ENCODE data around the gene FIBCD1.

Gene FIBCD1

DNA sequence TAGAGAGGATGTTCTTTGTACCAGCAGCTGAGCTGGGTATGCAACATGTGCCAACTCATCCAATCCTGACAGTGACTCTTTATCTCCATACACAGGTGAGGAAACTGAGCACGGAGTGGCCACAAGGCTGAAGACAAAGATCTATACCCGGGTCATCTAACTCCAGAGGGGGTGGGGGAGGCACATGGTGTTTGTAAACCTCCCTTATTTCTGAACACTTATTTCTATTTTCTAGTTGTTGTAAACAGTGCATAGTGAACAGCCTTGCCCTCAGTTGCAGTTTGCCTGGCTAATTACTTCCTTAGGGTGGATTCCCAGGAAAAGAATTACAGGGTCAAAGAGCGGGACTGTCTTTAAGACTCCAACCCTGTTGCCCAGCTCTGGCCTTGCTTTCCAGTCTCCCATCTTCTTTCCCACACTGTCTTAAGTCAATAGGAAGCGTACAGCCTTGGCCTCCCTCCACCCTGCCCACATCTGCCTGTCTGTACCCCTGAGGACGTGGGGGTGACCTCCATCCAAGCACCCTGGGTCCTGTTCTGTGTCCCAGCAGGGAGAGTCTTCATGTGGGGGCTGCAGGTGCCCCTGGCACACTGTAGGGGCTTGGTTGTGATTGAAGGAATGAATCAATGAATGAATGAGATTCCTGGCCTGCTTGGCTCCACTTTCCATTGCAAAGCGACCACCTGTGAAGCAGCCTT is 13.2 kb upstream of the FIBCD1 start:
- DNase-seq = no peak

DNA sequence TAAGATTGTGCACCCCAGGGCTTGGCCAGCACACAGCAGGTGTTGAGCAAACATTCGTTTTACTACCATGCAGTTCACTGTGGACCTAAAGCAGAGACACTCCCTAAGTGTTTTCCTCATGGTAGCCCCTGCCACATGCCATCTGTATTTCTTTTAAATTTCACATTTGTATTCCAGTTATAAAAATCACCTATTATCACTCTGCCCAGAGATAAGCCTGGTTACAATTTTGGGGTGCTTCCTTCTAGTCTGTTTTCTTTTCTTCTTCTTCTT is 10.9 kb upstream of the FIBCD1 start:
- no peak for DNase-seq

DNA sequence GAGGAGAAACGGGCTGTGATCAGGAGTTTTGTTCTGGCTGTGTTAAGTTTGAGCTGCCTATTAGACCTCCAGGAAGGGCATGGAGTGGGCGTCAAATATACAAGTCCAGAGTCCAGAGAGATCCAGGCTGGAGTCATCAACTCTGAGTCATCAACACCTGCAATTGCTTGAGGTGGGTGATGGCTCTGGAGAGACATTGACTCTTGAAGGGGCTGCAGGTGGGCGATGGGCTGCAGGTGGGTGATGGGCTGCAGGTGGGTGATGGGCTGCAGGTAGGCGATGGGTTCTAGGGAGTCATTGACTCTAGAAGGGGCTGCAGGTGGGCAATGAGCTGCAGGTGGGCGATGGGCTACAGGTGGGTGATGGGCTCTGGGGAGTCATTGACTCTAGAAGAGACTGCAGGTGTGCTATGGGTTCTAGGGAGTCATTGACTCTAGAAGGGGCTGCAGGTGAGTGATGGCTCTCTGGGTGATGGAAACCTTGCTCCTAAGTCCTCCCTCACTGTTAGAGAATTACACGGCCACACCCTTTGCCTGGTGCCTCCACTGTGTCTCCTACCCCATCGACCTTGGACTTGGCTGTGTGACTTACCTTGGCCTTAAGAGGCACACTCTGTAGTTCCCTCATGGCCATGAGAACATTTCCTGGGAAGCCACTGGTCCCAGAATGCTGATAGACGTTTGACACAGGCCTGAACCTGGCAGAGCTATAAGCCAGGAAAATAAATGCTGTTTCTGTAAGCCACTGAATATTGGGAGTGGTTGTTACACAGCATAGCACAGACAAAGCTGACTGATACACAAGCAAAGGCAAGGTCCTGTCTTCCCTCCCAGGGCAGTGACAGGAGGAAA is 10.4 kb upstream of the FIBCD1 start:
- no peak for DNase-seq

DNA sequence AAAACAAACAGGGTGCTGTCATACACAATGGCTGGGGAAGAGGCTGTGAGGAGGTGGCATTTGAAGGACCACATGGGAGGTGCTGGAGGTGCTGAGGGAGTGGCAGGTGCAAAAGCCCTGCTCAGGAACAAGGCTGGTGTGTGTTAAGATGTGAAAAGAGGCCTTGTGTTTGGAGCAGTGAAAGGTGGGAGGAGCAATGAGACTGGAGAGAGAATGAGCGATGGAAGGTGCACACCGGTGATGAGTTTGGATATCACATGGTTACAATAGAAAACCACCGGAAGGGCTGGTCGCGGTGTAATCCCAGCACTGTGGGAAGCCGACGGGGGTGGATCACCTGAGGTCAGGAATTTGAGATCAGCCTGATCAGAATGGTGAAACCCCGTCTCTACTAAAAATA is 9.2 kb upstream of the FIBCD1 start:
- DNase-seq = no peak

DNA sequence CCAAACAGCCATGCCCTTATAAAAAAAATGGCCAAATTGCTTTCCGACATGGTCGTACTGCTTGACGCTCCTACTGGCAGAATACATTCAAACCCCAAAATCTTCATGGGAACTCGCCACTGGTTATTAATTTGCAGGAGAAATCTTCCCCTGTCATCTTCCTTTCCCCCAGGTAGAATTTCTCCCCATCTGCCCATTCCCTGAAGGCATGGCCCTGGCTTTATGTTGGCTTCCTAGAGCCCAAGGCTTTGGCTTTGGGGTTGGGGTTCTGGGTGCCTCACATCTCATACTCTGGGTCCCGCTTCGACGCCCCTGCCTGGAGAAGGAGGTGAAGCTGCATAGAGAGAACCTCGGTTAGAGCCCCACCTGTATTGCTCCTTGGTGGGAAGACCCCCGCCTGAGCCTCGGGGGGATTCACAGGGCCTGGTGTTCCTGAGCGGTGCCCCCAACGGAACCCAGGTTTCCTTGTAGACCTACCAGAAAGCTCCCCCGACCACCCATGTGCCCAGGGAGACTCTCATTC is 8.6 kb upstream of the FIBCD1 start:
- no peak for DNase-seq

DNA sequence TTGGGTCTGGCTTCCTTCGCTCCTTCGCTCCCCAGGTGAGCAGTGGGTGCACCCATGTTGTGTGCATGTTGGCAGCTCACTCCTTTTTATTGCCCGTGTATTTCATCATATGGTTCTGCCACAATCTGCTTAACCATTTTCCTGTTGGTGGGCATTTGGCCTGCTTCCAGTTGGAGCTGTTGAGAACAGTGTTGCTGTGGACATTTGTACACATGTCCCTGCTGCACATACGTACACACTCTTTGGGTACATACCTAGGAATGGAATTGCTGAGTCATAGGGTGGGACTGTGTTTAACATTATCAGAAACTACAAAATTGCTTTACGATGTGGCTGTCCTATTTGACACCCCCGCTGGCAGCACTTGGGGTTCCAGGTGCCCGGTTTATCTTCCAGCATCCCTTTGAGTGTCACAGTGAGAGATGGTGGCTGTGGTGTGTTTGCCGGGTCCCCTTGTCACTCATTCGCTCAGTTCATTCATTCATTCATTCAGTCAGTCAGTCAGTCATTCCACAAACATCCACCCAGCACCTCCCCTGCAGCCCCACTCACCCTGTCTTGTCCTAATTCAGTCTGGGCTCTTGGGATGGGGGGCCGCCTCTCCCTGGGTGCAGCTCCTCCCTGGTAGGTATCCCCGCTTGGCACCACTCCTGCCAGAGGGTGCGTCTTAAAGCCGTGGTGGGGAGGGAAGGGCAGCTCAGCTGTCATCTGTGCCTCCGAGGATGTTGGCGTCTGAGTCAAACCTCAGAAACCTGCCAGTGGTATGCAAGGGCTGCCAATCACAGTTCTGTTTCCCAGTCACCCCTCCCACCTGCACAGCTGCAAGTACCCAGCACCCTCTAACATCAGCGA is 7.9 kb upstream of the FIBCD1 start:
- no peak for DNase-seq

DNA sequence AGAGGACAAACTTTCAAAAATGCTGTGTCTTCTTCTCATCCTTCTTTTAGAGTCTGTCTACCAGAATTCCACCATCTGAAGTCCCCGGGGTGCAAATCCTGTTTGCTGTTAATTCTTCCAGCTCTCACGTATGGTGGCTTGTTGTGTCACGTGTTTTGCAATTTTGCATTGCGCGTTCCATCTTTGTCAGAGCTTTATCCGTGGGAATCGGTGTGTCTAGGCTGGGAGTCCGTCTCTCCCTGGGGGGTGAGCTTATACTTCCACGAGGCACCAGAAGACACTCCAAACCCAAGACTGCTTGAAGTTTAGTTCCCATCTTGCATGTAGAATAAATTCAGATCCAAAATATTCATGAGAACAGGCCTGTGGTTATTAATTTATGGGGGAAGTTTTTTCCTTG is 6.1 kb upstream of the FIBCD1 start:
- no peak for DNase-seq

DNA sequence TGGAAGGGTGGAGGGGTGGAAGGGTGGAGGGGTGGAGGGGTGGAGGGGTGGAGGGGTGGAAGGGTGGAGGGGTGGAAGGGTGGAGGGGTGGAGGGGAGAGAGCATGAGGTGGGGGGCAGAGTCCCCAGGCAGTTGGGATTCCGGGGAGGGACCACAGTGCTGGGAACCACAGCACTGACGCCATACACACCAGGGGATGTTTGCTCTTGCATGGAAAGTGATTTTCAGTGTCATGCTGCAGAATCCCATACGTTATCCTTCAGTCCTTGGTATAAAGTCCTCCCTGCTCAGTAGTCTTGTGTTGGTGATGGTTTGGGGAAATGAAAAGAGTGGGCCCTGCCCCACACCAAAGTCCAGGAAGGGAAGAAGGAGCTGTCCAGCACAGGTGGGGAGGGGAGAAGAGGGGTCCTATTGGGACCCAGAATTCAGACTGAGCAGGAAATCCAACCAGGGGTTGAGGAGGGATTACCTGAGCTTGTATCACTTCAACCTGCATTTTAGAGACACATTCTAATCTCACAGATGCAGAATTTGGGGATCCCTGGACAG is 5.5 kb upstream of the FIBCD1 start:
- no peak for DNase-seq

DNA sequence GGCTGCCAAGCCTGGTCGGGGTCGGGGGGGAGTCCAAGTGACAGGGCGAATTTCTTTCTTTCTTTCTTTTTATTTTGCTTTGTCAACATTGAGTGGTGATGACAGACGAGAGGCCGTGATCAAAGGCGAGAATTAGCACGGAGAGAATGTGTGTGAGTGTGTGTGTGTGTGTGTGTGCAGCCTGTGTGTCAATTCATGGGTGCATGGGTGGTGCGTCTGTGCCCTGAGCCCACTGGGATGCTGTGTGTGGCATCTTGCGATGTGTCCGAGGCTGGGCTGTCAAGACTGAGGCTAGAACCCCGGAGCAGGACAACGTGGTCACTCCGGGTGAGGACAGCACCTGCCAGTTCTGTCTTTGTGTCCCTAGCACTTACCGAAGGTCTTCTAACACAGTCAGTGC is 4.7 kb upstream of the FIBCD1 start:
- no peak for DNase-seq

DNA sequence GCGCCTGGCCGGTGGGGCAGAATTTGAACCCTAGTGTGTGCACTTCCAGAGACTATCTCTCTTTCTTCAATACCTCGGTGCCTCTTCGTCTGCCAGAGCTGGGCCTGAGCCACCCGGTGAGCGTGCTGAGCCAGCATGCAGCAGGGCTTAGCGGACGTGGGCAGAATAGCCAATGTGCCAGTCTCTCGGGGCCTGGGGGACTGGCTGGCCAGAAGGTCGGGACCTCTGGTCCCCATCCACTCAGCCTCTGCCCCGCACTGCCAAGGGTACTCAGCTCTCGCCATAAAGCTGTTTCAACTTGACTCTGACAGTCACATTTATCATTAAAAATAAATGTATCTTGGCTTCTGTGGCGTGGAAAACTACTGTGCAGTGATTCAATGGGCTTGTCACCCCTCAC is 4.2 kb upstream of the FIBCD1 start:
- DNase-seq = no peak

DNA sequence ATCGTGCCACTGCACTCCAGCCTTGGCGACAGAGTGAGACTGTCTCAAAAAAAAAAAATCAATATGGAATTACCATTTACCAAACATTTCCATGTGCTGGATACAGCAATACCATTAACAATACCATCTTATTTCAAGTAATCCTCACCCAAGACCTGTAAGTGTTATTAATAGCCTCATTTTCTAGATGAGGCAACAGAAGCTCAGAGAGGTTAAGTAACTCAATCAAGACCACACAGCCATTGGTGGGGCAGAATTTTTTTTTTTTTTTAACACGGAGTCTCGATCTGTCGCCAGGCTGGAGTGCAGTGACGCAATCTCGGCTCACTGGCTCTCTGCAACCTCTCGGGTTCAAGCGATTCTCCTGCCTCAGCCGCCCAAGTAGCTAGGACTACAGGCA is 3.6 kb upstream of the FIBCD1 start:
- DNase-seq = no peak

DNA sequence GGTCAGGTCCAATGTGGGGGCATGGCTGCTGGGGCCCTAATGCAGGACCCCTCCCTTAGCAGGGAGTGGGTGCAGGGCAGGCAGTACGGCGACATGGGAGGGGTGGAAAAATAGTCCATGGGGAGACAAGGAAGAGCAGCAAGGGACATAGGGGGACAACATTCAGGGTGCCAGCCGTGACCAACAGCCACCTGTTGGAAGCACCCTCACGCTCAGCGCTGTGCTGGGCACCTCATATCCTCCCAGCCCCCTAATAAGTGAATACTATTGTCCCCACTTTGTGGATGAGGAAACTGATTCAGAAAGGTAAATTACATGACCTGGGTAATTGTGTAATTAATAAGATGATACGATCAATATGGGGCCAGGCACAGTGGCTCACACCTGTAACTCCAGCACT is 3.0 kb upstream of the FIBCD1 start:
- DNase-seq = no peak

DNA sequence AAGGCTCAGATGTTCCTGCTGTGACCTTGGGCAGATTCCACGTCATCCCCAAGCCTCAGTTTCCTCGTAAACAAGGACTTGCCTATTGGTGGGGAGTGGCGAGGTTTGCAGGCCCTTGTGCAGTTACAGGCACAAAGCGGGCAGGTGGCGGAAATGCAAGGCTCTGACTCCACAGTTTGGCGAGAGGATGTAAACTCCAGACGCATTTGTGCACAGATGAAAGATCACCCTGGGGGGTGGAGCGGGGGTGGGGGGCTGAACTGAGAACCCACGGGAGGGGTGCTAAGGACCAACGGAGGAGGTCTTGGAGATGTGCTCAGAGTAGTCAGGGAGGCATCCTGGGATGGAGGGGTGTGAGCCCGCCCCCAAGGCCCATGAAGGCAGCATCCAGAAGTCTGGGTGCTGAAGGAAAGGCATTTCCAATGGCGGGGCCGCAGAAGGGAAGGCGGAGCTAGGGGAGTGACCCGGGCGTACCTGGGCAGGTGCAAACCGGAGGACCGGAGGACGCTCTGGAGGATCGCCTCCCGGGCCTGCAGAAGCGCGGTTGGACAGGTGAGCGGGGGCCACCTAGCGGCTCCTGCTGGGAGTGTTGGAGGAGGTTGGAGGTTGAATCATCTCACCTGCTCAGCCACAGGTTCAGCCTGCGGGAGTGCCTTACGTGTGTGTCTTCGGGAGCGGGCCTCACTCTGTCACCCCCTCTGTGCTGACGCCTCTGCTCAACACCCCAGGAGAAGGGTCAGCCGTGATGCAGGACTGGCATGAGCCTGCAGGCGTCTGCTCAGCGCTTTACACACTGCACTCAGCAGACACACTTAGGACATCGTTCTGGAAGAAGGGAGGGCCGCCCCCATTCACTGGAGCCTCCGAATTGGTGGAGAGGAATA is 1.9 kb upstream of the FIBCD1 start:
- DNase-seq = no peak

DNA sequence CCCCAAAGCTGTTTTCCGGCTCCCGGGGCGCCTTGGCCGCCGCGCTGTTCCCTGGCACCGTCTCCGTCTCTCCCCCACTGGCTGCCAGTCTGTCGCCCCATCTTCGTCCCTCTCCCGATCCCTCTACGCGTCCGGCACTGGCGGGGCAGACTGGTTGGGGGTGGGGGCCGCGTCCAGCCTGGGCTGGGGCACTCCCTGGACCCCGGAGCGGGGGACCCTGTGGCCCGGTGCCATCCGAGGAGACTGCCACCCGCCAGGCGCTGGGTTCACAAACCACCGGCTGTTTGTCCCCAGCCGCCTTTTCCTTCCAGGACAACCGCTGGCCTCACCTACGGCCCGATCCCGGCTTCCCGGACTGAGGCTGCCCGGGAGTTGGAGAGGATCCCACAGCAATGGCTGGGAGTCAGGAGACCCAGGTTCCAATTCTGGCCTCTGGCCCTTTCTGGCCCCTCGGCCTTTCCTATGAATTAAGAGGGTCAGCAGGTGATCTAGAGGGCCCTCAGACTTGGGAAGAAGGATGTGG is 1.0 kb upstream of the FIBCD1 start:
- no peak for DNase-seq

DNA sequence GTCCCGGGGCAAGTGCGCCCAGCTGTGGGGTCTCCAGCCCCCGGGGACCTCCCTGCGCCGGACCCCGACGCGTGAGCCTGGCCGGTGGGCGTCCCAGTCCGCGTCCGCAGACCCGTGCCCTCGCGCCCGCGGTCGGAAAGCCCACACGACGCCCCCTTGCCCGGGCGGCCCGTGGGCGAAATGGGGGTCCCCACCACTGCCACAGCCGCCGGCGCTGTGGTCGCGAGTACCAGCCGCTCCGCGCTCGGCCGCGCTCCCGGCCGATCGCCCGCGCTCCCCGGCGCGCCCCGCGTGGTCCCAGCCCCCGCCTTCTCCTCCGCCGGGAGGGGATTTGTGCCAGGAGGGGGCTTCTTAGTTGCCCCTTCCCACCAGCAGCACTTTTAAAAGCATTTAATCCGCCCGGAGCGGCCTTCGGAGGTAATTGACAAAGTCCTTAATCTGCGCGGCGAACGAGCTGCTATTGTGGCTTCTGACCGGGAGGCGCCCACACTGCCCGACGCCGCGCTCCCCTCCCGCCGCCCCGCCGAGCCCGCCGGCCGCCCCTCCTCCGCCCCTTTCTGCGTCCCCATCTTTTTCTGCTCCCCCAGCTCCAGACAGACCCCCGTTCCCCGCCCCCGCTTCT is 469 bp upstream of the FIBCD1 start:
- DNase-seq = no peak

DNA sequence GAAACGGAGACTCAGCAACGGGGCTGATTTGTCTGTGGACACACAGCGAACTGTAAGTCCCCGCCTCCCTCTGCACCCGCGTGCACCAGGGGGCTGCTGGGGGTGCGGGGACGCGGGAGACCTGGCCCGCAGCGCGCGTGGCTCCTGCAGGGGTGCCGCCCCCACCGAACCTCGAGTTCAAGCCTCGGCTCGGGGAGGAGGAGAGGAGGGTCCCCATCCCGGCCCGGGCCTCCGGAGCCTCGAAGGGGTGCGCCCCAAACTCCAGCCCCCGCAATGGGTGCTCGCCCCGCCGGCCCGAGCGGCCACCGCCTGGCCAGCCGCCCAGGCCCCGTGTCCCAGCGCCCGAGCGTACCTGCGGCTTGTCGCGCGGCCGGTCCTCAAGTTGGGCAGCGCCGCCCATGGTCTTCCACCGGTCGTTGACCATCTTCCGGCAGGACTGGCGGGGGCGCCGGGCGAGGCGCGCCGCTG is 829 bp downstream of the FIBCD1 start:
- DNase-seq = no peak

DNA sequence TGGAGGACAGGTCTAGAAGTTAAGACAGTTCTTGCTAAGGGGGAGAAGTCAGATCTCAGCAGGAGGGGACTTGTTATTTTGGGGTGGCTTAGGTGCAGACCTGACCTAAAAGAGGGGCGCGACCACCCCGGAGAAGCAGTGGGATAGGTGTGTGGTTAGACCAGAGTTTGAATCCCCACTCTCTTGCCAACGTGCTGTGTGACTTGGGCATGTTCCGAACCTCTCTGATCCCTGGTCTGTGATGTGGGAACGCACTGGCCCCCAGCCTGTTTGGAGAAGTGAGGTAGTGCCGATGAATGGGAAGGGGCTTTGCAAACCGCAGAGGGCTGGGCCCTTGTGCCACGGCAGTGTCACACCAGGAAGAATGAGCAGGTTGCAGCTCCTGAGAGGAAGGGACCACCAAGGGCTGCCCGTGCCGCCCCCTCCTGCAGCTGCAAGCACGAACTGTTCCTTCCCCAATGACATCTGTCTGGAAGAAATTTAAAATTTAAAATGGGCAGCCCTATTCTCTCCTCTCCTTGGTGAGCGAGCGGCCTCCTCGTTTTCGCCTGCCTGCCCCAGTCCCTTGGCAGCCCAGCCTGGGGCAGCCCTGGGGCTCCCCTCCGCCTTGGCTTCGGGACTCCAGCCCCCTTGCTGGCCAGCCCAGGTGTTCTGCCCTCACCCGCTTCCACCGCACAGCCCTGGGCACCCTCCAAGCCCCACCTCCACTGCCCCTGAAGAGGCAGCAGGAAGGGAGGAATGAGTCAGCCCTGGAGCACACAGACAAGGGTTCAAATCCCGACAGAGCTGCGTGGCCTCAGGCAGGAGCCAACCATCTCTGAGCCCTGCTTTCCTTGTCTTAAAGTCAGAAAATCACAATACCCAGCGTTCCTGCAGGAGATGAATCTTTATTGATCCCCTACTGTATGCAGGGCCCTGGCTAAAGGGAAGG is 1.6 kb downstream of the FIBCD1 start:
- DNase-seq = no peak

DNA sequence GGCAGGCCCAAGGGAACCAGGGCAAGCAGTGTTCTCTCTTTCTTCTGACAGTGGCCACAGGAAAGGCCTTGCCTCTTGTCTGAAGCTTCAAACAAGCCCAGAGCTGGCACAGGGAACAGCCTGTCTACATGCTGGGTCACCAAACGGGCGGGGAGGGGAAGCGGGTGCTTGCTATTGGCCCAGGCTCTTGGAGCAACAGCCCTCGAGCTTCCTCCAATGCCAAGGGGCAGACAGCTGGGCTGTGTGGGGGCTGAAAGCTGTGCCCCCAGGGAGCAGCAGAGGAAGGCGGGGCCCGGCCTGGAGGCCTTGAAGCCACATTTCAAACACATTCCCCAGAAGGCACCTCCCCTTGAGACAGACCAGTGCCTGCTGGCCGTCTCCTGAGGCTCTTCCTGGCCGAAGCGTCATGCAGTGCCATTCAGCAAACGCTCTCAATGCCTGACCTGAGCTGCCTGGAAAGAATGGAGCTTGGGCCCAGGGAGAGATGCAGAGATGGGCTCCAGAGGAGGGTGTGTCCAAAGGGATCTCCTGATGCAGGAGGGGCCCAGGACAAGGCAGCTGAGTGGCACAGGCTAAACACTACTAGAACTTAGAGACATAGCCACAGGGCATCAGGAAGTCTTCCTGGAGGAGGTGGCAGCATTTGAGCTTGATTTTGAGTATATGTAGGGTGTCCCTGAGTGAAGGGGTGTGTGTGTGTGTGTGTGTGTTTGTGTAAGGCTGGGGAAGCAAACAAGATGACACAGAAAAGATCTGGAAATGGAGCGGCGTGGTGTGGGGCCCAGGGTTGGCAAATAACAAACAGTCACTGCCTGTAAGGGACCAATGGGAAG is 2.5 kb downstream of the FIBCD1 start:
- peak; percentile 30 for DNase-seq

DNA sequence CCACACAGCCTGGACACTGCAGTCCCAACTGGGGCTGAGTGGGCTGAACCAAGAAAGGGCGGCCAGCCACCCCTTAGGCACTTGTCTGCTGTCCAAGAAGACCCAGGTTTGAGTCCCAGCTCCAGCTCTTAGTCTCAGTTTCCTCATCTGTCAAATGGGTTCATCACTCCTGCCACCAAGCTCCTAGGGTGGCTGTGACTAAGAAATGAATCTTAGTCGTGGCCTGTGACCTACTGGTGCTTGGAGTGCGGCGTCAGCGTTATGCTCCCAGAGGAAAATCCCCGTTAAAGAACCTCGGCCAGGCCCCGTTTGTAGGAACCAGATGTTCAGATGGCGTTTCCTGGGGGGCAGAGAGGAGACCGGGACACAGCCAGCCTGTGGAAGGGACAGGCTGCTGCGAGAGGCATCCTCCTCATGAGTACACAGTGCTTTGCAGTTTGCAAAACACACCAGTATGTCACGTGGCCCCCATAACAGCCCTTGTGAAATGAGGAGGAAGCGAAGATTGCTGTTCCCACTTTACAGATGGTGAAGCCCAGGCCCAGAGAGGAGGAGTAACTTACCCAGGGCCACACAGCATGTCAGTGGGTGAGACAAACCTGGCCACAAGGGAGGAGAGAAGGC is 3.3 kb downstream of the FIBCD1 start:
- no peak for DNase-seq
